ENCODE measurements around the gene DLGAP4.

DLGAP4 gene

GRCh38 chr20:36483209-36483918 lies 177.2 kb downstream of the DLGAP4 start:
- no peak for DNase-seq (ENCODE audit: low read depth)
- TF ChIP-seq CTCF (IDR thresholded peaks at IDR 0.05; ENCODE audit: control insufficient read depth, extremely low read depth, insufficient read depth) = no peak
- H3K4me3 ChIP-seq (ENCODE audit: low read depth, low read length) = no peak overlapping the region

GRCh38 chr20:36483919-36484808 lies 178.0 kb downstream of the DLGAP4 start:
- no peak overlapping the region for H3K4me3 ChIP-seq (ENCODE audit: low read depth, low read length)
- DNase-seq (ENCODE audit: low read depth) = no peak
- TF ChIP-seq CTCF (IDR thresholded peaks at IDR 0.05; ENCODE audit: control insufficient read depth, extremely low read depth, insufficient read depth) = no peak

DNA sequence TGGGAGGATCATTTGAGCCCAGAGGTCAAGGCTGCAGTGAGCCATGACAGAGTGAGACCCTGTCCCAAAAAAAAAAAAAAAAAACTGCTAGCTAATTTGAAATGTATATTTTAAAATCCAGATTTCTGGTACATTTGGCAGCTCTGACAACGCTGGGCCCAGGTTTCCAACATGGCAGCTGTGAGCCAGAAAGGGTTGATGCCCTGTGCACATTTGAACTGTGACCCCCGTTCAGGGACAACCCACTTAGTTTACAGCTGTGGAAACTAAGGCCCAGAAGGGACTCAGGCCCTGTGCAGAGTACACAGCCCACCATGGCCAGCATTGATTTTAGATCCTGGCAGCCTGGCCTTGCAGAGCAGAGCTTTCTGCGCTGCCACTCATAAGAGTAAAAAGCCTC lies 179.1 kb downstream of the DLGAP4 start:
- H3K4me3 ChIP-seq (ENCODE audit: low read depth, low read length) = no peak overlapping the region
- TF ChIP-seq CTCF (IDR thresholded peaks at IDR 0.05; ENCODE audit: control insufficient read depth, extremely low read depth, insufficient read depth) = no peak
- no peak for DNase-seq (ENCODE audit: low read depth)

- no peak for DNase-seq (ENCODE audit: low read depth)
Measured at GRCh38 chr20:36487069-36487468, 180.9 kb downstream of the DLGAP4 start.

GRCh38 chr20:36490191-36490590 lies 184.1 kb downstream of the DLGAP4 start:
- no peak for TF ChIP-seq CTCF (IDR thresholded peaks at IDR 0.05; ENCODE audit: control insufficient read depth, extremely low read depth, insufficient read depth)
- DNase-seq (ENCODE audit: low read depth) = no peak
- no peak overlapping the region for H3K4me3 ChIP-seq (ENCODE audit: low read depth, low read length)

More at GRCh38 chr20:36487069-36487468, 180.9 kb downstream of the DLGAP4 start:
- TF ChIP-seq CTCF (IDR thresholded peaks at IDR 0.05; ENCODE audit: control insufficient read depth, extremely low read depth, insufficient read depth) = no peak
- no peak overlapping the region for H3K4me3 ChIP-seq (ENCODE audit: low read depth, low read length)

DNA sequence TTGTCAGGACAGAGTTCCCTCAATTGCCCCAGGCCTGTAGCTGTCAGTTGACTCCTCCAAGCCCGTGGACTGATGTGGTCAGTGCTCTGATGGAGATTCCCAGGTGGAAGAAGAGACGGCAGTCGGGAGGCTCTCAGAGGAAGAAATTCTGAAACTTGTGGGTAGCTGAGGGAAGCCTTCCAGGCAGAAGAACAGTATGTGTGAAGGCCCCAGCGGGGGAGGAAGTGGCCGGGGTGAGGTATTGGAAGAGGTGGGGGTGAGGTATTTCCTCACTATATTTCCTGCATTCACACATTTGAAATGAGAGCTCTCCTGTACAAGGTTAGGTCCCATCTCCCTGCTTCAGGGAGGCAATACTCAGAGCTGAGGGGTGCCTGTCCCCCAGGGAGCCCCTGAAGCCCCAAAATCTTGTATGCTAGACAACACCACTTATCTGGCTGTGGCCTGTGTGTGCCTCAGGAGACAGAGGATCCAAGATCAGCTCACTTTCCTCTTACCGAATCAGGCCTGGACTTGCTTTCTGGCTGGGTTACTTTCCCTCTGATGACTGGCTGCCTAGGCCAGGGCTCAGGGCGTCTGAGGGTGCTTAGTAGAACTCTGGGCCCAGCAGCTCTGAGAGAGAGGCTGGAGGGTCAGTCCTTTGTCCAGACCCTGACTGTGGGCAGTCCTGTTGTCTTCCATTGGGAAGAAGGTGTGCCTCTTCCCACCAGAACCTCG lies 185.9 kb downstream of the DLGAP4 start:
- no peak for DNase-seq (ENCODE audit: low read depth)
- no peak for TF ChIP-seq CTCF (IDR thresholded peaks at IDR 0.05; ENCODE audit: control insufficient read depth, extremely low read depth, insufficient read depth)

More for the DNA sequence above, 185.9 kb downstream of the DLGAP4 start:
- H3K4me3 ChIP-seq (ENCODE audit: low read depth, low read length) = no peak overlapping the region
